ENCODE measurements around the gene CISTR.
A peak's percentile ranks its signal among the peaks of the same experiment; 100 is the strongest.

Gene CISTR

DNA sequence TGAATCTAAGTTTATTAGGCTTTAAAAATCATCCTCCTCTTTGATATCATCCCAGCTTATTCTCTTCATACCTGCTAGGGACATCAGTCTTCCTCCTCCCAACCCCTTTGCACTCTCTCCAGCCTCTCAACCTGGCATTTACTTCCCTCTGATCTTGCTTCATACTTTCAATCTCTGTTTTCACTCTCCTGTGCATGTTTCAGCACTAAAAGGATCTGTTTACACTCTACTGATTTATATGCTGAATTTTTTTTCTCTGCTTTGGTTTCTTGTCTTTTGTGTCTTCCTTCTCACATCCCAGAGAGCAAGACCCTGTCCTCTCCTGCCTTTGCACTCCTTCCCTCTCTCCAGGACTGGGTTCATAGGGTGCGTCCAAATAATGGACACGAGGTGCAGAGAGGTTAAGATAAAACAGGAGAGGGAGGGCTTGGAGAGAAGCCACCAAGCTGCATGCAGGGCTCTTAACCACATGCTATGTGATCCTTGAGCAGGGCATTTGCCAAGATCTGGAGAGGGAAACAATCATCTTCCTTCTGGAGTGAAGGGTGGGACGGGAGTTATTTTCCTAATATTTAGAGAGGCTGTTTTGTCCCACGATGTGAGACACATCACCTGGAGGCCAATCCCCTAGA, 3.0 kb upstream of the CISTR start:
- no peaks in the 10 kb centered on the region for H3K9me3 ChIP-seq (ENCODE audit: control insufficient read depth, insufficient read depth, low read length)
- H3K27me3 ChIP-seq (ENCODE audit: control insufficient read depth, low read length) = no peaks in the 10 kb centered on the region
- peaks cover 41% of the 10 kb centered on the region for H3F3A ChIP-seq (ENCODE audit: control insufficient read depth, insufficient read depth)
- H3K9me2 ChIP-seq (replicated peaks; ENCODE audit: control insufficient read depth, low read length) = no peaks in the 10 kb centered on the region
- no peaks in the 10 kb centered on the region; the same call in 1 of the 2 replicates for H4K20me1 ChIP-seq (ENCODE audit: control insufficient read depth, insufficient read depth, low read depth, low read length)
- no peak for TF ChIP-seq EZH2phosphoT487 (IDR thresholded peaks at IDR 0.05; ENCODE audit: borderline replicate concordance, low read length)
- TF ChIP-seq, protein P1, sequence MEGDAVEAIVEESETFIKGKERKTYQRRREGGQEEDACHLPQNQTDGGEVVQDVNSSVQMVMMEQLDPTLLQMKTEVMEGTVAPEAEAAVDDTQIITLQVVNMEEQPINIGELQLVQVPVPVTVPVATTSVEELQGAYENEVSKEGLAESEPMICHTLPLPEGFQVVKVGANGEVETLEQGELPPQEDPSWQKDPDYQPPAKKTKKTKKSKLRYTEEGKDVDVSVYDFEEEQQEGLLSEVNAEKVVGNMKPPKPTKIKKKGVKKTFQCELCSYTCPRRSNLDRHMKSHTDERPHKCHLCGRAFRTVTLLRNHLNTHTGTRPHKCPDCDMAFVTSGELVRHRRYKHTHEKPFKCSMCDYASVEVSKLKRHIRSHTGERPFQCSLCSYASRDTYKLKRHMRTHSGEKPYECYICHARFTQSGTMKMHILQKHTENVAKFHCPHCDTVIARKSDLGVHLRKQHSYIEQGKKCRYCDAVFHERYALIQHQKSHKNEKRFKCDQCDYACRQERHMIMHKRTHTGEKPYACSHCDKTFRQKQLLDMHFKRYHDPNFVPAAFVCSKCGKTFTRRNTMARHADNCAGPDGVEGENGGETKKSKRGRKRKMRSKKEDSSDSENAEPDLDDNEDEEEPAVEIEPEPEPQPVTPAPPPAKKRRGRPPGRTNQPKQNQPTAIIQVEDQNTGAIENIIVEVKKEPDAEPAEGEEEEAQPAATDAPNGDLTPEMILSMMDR (IDR thresholded peaks at IDR 0.05; ENCODE audit: low read depth, low read length, poor library complexity, severe bottlenecking) = no peak
- peaks cover 87% of the 10 kb centered on the region for H3K4me1 ChIP-seq (ENCODE audit: control insufficient read depth, low read length)
- H3K4me3 ChIP-seq (ENCODE audit: low read length) = peak overlapping the region; percentile 85
- peak overlapping the region; percentile 96 for H3K27ac ChIP-seq (ENCODE audit: low read depth, low read length)
- H3K79me2 ChIP-seq (ENCODE audit: control insufficient read depth, low read length) = peaks cover 66% of the 10 kb centered on the region
- H3K36me3 ChIP-seq (ENCODE audit: control insufficient read depth, low read length) = peaks cover 15% of the 10 kb centered on the region
- H3K4me2 ChIP-seq (ENCODE audit: low read length) = peak overlapping the region; percentile 87

DNA sequence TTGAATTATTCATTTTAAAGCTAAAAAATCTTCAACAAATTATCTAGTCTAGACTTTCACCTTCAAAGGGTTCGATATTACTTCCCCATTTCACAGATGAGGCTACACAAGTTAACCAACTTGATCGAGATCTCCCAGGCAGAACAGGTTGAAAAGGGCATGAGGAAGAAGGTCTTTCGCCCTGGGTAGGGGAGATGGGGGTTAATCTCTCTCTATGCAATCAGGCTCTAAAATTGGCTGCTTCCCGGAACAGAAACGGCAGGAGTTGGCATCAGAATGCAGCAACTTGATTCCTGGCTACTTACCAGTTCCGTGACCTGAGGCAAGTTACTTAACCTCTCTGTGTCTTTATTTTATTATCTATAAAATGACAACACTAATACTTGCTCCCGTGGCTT, 2.4 kb upstream of the CISTR start:
- H3K9me3 ChIP-seq (ENCODE audit: control insufficient read depth, insufficient read depth, low read length) = no peaks in the 10 kb centered on the region
- peak overlapping the region; percentile 85 for H3K4me3 ChIP-seq (ENCODE audit: low read length)
- H3K27ac ChIP-seq (ENCODE audit: low read depth, low read length) = peak overlapping the region; percentile 96
- H3K4me2 ChIP-seq (ENCODE audit: low read length) = peak overlapping the region; percentile 87
- H3K9me2 ChIP-seq (replicated peaks; ENCODE audit: control insufficient read depth, low read length) = no peaks in the 10 kb centered on the region
- H3K79me2 ChIP-seq (ENCODE audit: control insufficient read depth, low read length) = peaks cover 60% of the 10 kb centered on the region
- TF ChIP-seq EZH2phosphoT487 (IDR thresholded peaks at IDR 0.05; ENCODE audit: borderline replicate concordance, low read length) = no peak
- TF ChIP-seq, protein P1 (IDR thresholded peaks at IDR 0.05; ENCODE audit: low read depth, low read length, poor library complexity, severe bottlenecking) = no peak
- no peaks in the 10 kb centered on the region for H3K27me3 ChIP-seq (ENCODE audit: control insufficient read depth, low read length)
- H3K36me3 ChIP-seq (ENCODE audit: control insufficient read depth, low read length) = peaks cover 12% of the 10 kb centered on the region
- no peaks in the 10 kb centered on the region; the same call in 1 of the 2 replicates for H4K20me1 ChIP-seq (ENCODE audit: control insufficient read depth, insufficient read depth, low read depth, low read length)
- H3F3A ChIP-seq (ENCODE audit: control insufficient read depth, insufficient read depth) = peaks cover 47% of the 10 kb centered on the region
- peaks cover 92% of the 10 kb centered on the region for H3K4me1 ChIP-seq (ENCODE audit: control insufficient read depth, low read length)

DNA sequence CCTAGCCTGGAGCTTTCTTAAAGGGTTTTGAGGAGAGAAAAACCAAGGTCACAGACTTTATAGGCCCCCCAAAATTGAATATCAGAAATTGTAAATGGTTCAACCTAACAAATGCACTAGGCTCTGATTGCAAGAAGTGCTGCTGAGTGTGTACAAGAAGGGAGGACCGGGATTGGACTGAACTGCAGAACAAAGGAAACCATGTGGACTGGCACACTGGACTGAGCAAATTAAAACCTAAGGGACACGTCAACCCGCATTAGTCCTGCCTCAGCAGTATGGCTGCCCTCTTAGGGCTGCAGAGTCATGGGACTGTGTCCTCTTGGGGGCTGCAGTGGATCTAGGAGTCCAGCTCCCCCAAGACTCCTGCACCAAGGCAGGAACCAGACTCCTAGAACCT, 842 bp upstream of the CISTR start:
- Histone ChIP-seq H3K27me3 (ENCODE audit: control insufficient read depth, low read length) (no peaks in the 10 kb centered on the region), H3K36me3 (ENCODE audit: control insufficient read depth, low read length) (peaks cover 9% of the 10 kb centered on the region; the same call in 1 of the 2 replicates), H3K9me3 (ENCODE audit: control insufficient read depth, insufficient read depth, low read length) (no peaks in the 10 kb centered on the region), H3K79me2 (ENCODE audit: control insufficient read depth, low read length) (peaks cover 45% of the 10 kb centered on the region), H3K27ac (ENCODE audit: low read depth, low read length) (peak overlapping the region; percentile 96), H3K9me2 (replicated peaks; ENCODE audit: control insufficient read depth, low read length) (no peaks in the 10 kb centered on the region), H3F3A (ENCODE audit: control insufficient read depth, insufficient read depth) (peaks cover 50% of the 10 kb centered on the region), H3K4me3 (ENCODE audit: low read length) (peak overlapping the region; percentile 85), H3K4me2 (ENCODE audit: low read length) (peak overlapping the region; percentile 87), H4K20me1 (ENCODE audit: control insufficient read depth, insufficient read depth, low read depth, low read length) (no peaks in the 10 kb centered on the region), H3K4me1 (ENCODE audit: control insufficient read depth, low read length) (peaks cover 93% of the 10 kb centered on the region)
- no peak for TF ChIP-seq EZH2phosphoT487 (IDR thresholded peaks at IDR 0.05; ENCODE audit: borderline replicate concordance, low read length)
- TF ChIP-seq, protein P1 (IDR thresholded peaks at IDR 0.05; ENCODE audit: low read depth, low read length, poor library complexity, severe bottlenecking) = no peak

All from DOHH2 (cell line).